GM12875 (cell line): ENCODE measurements around the gene TBC1D3B.
"Not testable (repeated sequence)": the region's sequence is repeated elsewhere in the genome, so short reads cannot be mapped to it uniquely, and the experiment has no call there.

Experiments used
- H3K4me3 ChIP-seq: one replicate; pipeline ENCODE4 v1.5.1; 2011; ENCODE audit warnings: low read depth, low read length, control low read depth
- TF ChIP-seq, protein P1 (sequence below): IDR thresholded peaks from 2 replicates; pipeline ENCODE4 v1.5.1; 2011; ENCODE audit warnings: low read depth, mild to moderate bottlenecking, control low read depth, inconsistent platforms, low read length, moderate library complexity, borderline replicate concordance; ENCODE audit not compliant: insufficient read depth

TBC1D3B gene

DNA sequence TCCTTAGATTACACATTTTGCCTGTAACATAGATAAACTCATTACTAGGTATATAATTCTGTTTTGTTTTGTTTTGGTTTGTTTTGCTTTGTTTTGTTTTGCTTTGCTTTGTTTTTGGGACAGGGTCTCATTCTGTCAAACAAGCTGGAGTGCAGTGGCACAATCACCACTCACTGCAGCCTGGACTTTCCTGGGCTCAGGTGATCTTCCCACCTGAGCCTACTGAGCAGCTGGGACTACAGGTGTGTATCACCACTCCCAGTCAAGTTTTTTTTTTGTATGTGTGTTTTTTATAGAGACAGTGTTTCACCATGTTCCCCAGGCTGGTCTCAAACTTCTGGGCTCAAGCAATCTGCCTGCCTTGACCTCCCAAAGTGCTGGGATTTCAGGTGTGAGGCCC lies 33.1 kb upstream of the TBC1D3B start:
- TF ChIP-seq, protein P1, sequence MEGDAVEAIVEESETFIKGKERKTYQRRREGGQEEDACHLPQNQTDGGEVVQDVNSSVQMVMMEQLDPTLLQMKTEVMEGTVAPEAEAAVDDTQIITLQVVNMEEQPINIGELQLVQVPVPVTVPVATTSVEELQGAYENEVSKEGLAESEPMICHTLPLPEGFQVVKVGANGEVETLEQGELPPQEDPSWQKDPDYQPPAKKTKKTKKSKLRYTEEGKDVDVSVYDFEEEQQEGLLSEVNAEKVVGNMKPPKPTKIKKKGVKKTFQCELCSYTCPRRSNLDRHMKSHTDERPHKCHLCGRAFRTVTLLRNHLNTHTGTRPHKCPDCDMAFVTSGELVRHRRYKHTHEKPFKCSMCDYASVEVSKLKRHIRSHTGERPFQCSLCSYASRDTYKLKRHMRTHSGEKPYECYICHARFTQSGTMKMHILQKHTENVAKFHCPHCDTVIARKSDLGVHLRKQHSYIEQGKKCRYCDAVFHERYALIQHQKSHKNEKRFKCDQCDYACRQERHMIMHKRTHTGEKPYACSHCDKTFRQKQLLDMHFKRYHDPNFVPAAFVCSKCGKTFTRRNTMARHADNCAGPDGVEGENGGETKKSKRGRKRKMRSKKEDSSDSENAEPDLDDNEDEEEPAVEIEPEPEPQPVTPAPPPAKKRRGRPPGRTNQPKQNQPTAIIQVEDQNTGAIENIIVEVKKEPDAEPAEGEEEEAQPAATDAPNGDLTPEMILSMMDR, result no peak
- no peak overlapping the region for H3K4me3 ChIP-seq

DNA sequence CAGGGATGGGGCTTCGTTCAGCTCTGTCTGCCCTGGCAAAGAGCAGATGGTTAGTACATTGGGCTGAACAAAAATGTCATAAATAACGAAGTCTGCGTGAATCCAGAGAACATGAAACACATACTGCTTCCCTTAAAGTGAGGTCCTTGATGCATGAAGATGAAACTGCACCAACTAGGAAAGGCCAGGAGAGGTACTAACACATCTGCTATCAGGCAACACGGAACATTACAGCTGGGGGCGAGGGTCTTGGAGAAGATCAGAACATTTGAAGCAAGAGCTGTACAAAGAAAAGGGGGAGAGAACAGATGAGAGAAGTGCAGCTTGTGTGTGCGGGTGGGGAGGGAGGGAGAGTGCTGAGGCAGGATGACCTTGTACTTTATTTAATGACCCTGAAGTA lies 30.9 kb upstream of the TBC1D3B start:
- not testable (repeated sequence) for H3K4me3 ChIP-seq

DNA sequence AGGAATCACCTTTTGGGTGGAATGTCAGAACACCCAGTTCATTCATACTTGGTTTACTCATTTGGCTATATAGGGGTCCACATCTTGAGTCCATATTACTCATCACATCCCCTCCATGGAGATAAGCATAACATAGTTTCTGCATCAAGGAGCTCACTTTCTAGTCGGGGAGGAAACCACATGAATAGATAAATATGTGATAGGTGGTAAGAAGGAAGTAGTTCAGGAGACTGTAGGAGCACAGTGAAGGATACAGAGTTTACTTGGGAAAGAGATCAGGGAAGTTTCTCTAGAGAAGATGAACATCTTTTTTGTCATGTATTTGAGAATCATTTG lies 30.0 kb upstream of the TBC1D3B start:
- H3K4me3 ChIP-seq, result not testable (repeated sequence)

DNA sequence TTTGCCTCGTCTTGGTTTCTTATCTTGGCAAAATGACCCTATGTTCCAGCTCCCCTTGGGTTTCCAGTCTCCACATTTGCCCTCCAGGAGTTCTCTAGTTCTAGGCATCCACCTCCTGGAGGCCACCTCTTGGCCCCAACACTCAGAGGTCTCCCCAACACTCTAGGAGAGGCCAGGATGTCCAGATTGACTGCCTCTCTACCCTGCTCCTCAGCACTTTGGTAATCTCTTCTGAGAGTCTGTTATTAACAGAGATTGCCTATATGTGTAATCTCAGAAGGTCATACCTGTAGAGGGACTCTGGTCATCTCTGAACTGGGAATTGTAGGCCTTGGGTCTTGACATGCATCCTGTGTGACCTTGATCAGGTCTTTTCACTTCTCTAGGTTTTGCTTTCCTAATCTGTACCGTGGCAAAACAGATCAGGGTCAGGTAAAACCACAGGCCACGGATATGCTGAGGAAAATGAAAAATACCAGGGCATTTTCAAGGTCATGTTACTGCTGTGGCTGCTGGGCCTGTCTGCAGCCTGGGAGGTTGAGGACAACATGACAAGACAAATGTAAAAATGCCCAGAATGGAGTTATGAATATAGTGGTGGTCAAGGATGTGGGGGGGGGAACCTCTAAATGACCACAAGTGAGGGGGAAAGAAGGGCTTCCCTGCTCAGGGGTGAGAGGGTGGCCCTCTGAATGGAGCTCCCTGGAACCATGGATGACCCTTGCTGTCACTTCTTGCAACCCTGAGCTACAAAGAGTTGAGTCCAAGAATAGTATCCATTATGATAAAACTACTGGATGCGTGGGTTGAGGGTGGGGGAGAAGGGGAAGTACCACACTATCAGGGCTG lies 29.4 kb upstream of the TBC1D3B start:
- TF ChIP-seq, protein P1, result no peak
- H3K4me3 ChIP-seq, result no peak overlapping the region

DNA sequence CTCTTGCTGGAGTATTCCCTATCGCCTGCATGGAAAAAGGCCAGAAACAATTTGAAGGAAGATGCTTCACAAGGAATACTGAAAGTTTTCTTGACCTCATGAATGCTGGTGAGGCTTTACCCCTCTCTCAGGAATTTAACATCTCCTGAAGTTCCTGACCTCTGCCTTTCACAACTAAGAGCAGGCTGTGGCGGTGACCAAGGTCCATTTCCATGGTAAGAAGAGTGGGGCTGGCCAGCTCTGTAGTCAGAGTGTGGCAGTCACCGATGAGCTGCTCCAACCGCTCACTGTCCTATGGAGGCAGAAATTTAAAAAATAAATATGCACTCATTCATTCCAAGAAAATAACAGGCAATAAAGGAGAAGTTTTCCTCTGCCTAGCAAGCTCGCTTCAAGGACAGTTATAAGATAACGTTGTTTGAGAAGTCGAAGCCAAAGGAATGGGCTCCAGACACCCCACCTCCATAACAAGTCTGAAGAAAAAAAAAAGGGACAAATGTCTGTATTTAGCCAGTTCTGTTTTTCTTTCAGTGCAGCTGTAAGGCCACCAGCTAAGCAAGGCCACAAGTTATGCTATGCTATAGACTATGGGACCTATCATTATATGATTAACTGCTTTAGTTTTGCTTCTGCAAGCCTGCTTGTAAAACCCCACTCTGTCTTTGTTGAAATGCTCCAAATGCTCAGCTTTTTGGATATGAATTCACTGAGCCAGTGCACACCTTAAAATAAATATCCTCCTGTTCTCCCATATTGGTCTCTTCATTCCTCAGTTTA lies 28.5 kb upstream of the TBC1D3B start:
- H3K4me3 ChIP-seq, result no peak overlapping the region
- TF ChIP-seq, protein P1, result no peak

DNA sequence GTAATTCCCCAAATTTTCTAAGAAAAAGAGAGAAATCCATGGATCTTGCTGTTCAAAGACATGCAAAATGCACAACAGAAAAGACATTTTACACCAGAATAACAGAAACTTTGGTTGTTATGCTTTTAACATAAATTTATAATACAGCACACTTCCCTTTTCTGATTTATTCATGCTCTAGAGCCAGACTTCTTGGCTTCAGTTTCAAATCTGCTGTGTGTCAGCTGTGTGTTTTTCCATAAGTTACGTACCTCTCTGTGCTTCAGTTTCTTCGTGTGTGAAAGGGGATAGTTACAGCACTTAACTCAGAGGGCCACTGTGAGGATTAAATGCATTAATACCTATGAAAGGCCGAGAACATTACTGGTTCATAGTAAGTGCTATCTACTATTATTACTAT lies 26.9 kb upstream of the TBC1D3B start:
- TF ChIP-seq, protein P1, result no peak
- no peak overlapping the region for H3K4me3 ChIP-seq

DNA sequence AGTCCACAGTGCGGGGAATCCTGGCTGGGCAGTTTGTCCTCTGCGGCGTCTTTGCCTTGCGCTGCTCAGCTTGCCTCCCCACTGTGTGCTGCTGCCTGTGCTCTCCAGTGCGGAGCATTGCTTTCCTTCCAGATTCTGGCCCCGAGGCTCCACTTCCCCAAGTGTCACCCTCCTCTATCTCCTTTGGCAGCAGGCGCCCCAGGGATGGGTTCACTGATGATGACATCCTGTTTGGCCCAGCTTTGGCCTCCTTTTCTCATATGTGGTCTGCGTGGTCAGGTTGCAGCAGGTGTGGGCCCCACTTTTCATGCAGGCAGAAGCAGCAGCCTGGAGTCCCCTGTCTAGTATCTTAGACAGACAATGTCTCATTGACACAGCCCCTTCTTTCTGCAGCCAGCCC lies 25.1 kb upstream of the TBC1D3B start:
- H3K4me3 ChIP-seq, result not testable (repeated sequence)

DNA sequence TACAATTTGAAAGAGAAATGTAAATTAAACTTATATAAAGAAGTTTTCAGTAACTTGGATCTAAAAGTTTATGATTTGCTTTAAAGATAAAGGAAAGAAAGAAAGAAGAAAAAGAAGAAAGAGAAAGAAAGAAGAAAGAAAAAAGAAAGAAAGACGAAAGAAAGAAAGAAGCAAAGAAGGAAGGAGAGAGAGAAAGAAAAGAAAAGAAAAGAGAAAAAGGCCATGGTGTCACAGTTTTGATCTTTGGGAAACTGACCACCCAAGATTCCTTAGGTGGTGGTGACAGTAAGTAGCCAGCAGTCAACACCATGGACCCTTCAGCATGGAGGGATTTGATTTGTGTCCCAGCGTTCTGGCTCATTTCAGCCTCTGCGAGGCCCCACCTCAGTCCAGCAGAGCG lies 24.7 kb upstream of the TBC1D3B start:
- H3K4me3 ChIP-seq, result not testable (repeated sequence)

DNA sequence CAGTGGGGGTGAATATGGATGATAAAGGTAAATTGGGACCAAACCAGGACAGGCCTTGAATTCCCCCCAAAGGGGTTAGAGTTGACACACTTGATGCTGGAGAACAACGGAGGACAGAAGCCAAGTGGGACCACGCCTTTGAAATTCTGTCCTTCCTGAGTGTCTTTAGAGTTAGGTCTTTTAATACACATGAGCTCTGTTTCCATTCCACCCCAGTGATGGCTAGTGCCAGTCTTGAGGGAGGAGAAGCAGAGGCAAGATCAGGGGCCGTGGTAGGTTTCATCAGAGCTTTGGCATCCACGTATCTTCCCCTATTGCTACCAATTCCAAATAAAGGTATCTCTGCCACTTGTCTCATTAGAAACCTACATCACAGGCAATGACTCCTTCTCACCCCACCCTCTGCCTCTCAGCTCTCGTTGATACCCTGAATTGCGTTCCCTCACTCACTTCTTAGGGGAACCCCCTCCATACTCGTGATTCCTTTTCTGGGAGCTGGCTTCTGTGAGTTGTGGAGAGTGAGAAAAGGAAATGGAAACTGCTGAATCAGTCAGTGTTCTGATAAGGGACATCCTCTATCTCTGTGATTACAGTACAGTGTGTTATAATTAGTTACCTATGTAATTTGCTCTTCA lies 22.5 kb upstream of the TBC1D3B start:
- H3K4me3 ChIP-seq, result no peak overlapping the region
- TF ChIP-seq, protein P1, result no peak
